Dermis blood vessel endothelial cell (primary cell): ENCODE data around the gene RALGPS1. TPM values are rescaled to one million over a fixed set of nuclear protein-coding genes. Genes with fewer than 3 reads are reported as not detected.

Experiments
- DNase-seq: peaks from one replicate; pipeline ENCODE4 v3.0.0; 2010
- total RNA-seq: library from RNA; depleted of rRNA; stranded (reverse); fragments of >200 nt; gene quantifications from 2 replicates; pipeline ENCODE4 v1.2.3, GENCODE V29; 2014

RALGPS1 gene
- total RNA-seq, 1 donor from 2014 or later: 3.1 TPM

- DNase-seq: no peak
Measured at GRCh38 chr9:126907058-126907457, 7.5 kb upstream of the RALGPS1 start.

- DNase-seq: no peak
Measured at GRCh38 chr9:126915281-126915816, 767 bp downstream of the RALGPS1 start.

- no peak for DNase-seq
Measured at GRCh38 chr9:126915846-126916543, 1.4 kb downstream of the RALGPS1 start.

- no peak for DNase-seq
Measured at GRCh38 chr9:126916909-126917308, 2.3 kb downstream of the RALGPS1 start.

- DNase-seq: no peak
Measured at GRCh38 chr9:126919193-126919592, 4.6 kb downstream of the RALGPS1 start.

- no peak for DNase-seq
Measured at GRCh38 chr9:126925876-126926275, 11.3 kb downstream of the RALGPS1 start.

- DNase-seq: no peak
Measured at GRCh38 chr9:126926364-126926763, 11.8 kb downstream of the RALGPS1 start.

- DNase-seq: no peak
Measured at GRCh38 chr9:126927419-126927818, 12.8 kb downstream of the RALGPS1 start.

GRCh38 chr9:126932871-126933321 lies 18.3 kb downstream of the RALGPS1 start:
- DNase-seq: no peak

GRCh38 chr9:126933334-126933980 lies 18.9 kb downstream of the RALGPS1 start:
- DNase-seq: no peak

GRCh38 chr9:126934441-126934840 lies 19.9 kb downstream of the RALGPS1 start:
- no peak for DNase-seq

GRCh38 chr9:126935630-126936029 lies 21.0 kb downstream of the RALGPS1 start:
- no peak for DNase-seq

- DNase-seq: no peak
Measured at GRCh38 chr9:126937444-126937843, 22.9 kb downstream of the RALGPS1 start.

- DNase-seq: no peak
Measured at GRCh38 chr9:126938327-126938726, 23.7 kb downstream of the RALGPS1 start.

- DNase-seq: no peak
Measured at GRCh38 chr9:126939821-126940221, 25.2 kb downstream of the RALGPS1 start.

- DNase-seq: no peak
Measured at GRCh38 chr9:126942399-126942798, 27.8 kb downstream of the RALGPS1 start.

- DNase-seq: no peak
Measured at GRCh38 chr9:126945682-126946081, 31.1 kb downstream of the RALGPS1 start.

- no peak for DNase-seq
Measured at GRCh38 chr9:126947529-126947928, 32.9 kb downstream of the RALGPS1 start.

- no peak for DNase-seq
Measured at GRCh38 chr9:126952205-126952977, 37.8 kb downstream of the RALGPS1 start.

GRCh38 chr9:126953041-126953809 lies 38.6 kb downstream of the RALGPS1 start:
- DNase-seq: no peak

- no peak for DNase-seq
Measured at GRCh38 chr9:126955811-126956210, 41.2 kb downstream of the RALGPS1 start.

- no peak for DNase-seq
Measured at GRCh38 chr9:126956917-126957686, 42.5 kb downstream of the RALGPS1 start.
